SK-N-SH (cell line): ENCODE measurements around the gene RP2. TPM values are rescaled to one million over a fixed set of nuclear protein-coding genes. Genes with fewer than 3 reads are reported as not detected.

Experiments
- CTCF ChIA-PET: fragments of 300-600, 350-600 bp; formaldehyde crosslinking; extraction: SDS; loops from one replicate; lab custom pipeline; 2021; lab: Yijun Ruan, JAX
- POLR2A ChIA-PET: fragments of 350-600 bp; sonication (Branson Sonifier 250); formaldehyde crosslinking; extraction: SDS; loops from one replicate; lab custom pipeline; 2020; ENCODE audit warnings: antibody characterized with exemption, inconsistent platforms; lab: Yijun Ruan, JAX
- DNase-seq: peaks from one replicate; pipeline ENCODE4 v3.0.0; 2012
- H2AFZ ChIP-seq: fragments of 200-600 bp; sonication (generic); 2 replicates; pipeline ENCODE4 v1.8.1; 2016; ENCODE audit warnings: antibody characterized with exemption, mild to moderate bottlenecking, low read depth
- H3F3A ChIP-seq: fragments of 200-600 bp; sonication (generic); replicated peaks from 2 replicates; pipeline ENCODE3; 2016; ENCODE audit warnings: antibody characterized with exemption, mild to moderate bottlenecking; ENCODE audit not compliant: insufficient read depth
- H3K27ac ChIP-seq, 2 experiments: fragments of 200-500 bp in 1 of 2; fragments of 200-600 bp in 1 of 2; sonication (Bioruptor generic) in 1 of 2; sonication (generic), shearing (Covaris generic) in 1 of 2; 2 replicates each; pipeline versions ENCODE4 v1.5.1 to v1.6.1; 2014 to 2016; ENCODE audit warnings: low read depth in 2 of 2, inconsistent platforms in 1 of 2, low read length in 1 of 2, mild to moderate bottlenecking in 1 of 2, mixed read lengths in 1 of 2
- H3K27me3 ChIP-seq: fragments of 200-600 bp; sonication (generic), shearing (Covaris generic); 2 replicates; pipeline ENCODE4 v1.6.1; 2016; ENCODE audit warnings: mixed run types; ENCODE audit not compliant: insufficient read depth
- H3K36me3 ChIP-seq, 2 experiments: fragments of 200-500 bp in 1 of 2; fragments of 200-600 bp in 1 of 2; sonication (Bioruptor generic) in 1 of 2; sonication (generic) in 1 of 2; replicated peaks in 1 of 2; 2 replicates each; pipeline versions ENCODE3 to v1.5.1; 2014 to 2016; ENCODE audit warnings: low read length in 1 of 2, mild to moderate bottlenecking in 1 of 2; ENCODE audit not compliant: insufficient read depth in 2 of 2, control insufficient read depth in 1 of 2
- H3K4me1 ChIP-seq, 2 experiments: fragments of 200-500 bp in 1 of 2; fragments of 200-600 bp in 1 of 2; sonication (Bioruptor generic) in 1 of 2; sonication (generic), shearing (Covaris generic) in 1 of 2; 2 replicates each; pipeline versions ENCODE4 v1.5.1 to v1.6.1; 2014 to 2016; ENCODE audit warnings: low read depth in 1 of 2, low read length in 1 of 2, mixed run types in 1 of 2; ENCODE audit not compliant: insufficient read depth in 2 of 2, control insufficient read depth in 1 of 2
- H3K4me2 ChIP-seq: fragments of 200-600 bp; sonication (generic), shearing (Covaris generic); 2 replicates; pipeline ENCODE4 v1.6.1; 2017; ENCODE audit warnings: mixed run types
- H3K4me3 ChIP-seq, 2 experiments: fragments of 200-500 bp in 1 of 2; fragments of 200-600 bp in 1 of 2; sonication (Bioruptor generic) in 1 of 2; sonication (generic), shearing (Covaris generic) in 1 of 2; 2 replicates each; pipeline versions ENCODE4 v1.5.1 to v1.8.1; 2014 to 2016; ENCODE audit warnings: low read depth in 2 of 2, inconsistent platforms in 1 of 2, low read length in 1 of 2, mild to moderate bottlenecking in 1 of 2, mixed read lengths in 1 of 2, moderate library complexity in 1 of 2
- H3K79me2 ChIP-seq: fragments of 200-600 bp; sonication (generic); 2 replicates; pipeline ENCODE4 v1.8.1; 2017; ENCODE audit warnings: mild to moderate bottlenecking; ENCODE audit not compliant: insufficient read depth
- H3K9ac ChIP-seq: fragments of 200-600 bp; sonication (generic); 2 replicates; pipeline ENCODE4 v1.6.1; 2017; ENCODE audit warnings: mixed run types
- H3K9me2 ChIP-seq: fragments of 200-600 bp; sonication (generic); 2 replicates; pipeline ENCODE4 v1.6.1; 2017; ENCODE audit warnings: mixed run types
- H3K9me3 ChIP-seq: fragments of 200-600 bp; sonication (generic); 2 replicates; pipeline ENCODE4 v1.6.1; 2017; ENCODE audit warnings: mixed run types, mild to moderate bottlenecking, moderate library complexity
- H4K20me1 ChIP-seq: fragments of 200-600 bp; sonication (generic); 2 replicates; pipeline ENCODE4 v1.6.1; 2017; ENCODE audit warnings: mild to moderate bottlenecking, mixed run types; ENCODE audit not compliant: insufficient read depth
- CTCF ChIP-seq: fragments of 200-600 bp; sonication (generic); IDR thresholded peaks from 2 replicates; pipeline ENCODE4 v1.6.1; 2017; ENCODE audit warnings: antibody characterized with exemption, mild to moderate bottlenecking, moderate library complexity
- JUND ChIP-seq: IDR thresholded peaks from 2 replicates; pipeline ENCODE4 v1.4.0; 2012
- MXI1 ChIP-seq: IDR thresholded peaks from 2 replicates; pipeline ENCODE4 v1.6.1; 2012; ENCODE audit warnings: mild to moderate bottlenecking, low read depth, low read length, improper control_type of control experiment
- NRF1 ChIP-seq: IDR thresholded peaks from 2 replicates; pipeline ENCODE4 v1.6.1; 2012; ENCODE audit warnings: low read depth, mild to moderate bottlenecking, low read length
- RAD21 ChIP-seq: IDR thresholded peaks from 2 replicates; pipeline ENCODE4 v1.6.1; 2012; ENCODE audit warnings: mild to moderate bottlenecking, low read length
- SMC3 ChIP-seq: IDR thresholded peaks from 2 replicates; pipeline ENCODE4 v1.6.1; 2012; ENCODE audit warnings: low read depth, low read length, improper control_type of control experiment
- USF1 ChIP-seq: IDR thresholded peaks from 2 replicates; pipeline ENCODE4 v1.4.0; 2012; ENCODE audit warnings: low read depth, borderline replicate concordance
- WGBS: methylation state at CpG from one replicate; pipeline ENCODE4 v1.1.6; 2017; ENCODE audit warnings: low lambda C conversion rate; 5-methylcytosine and 5-hydroxymethylcytosine counted together
- polyA plus RNA-seq, 3 experiments: library from polyadenylated mRNA; depleted of rRNA; stranded (reverse); fragments of >200 nt; gene quantifications; 2 replicates each; pipeline ENCODE4 v1.2.3, GENCODE V29; 2012

RP2 gene
- polyA plus RNA-seq, 1 of the 3 experiments (the other 2 are of a cell fraction), result 4.5 TPM

- Histone ChIP-seq H3K79me2 (no peaks in the 10 kb centered on the region), H3K27ac (peak overlapping the region in 1 of 2 experiments; percentile 96; a peak in 3 of 4 replicates), H3K4me2 (0 out of 2 replicates have a peak overlapping the region, but pooled peaks have one; percentile 12), H3K27me3 (no peaks in the 10 kb centered on the region), H3F3A (peaks cover 27% of the 10 kb centered on the region), H3K9me2 (no peaks in the 10 kb centered on the region), H3K4me1 (peaks cover 0 to 22% of the 10 kb centered on the region in 2 experiments; a peak in 2 of 4 replicates), H2AFZ (peak overlapping the region; percentile 23; the same call in 1 of the 2 replicates), H4K20me1 (no peaks in the 10 kb centered on the region), H3K4me3 (no peak overlapping the region), H3K36me3 (no peaks in the 10 kb centered on the region), H3K9me3 (no peaks in the 10 kb centered on the region), H3K9ac (peak overlapping the region; percentile 18; the same call in 1 of the 2 replicates)
- no peak for DNase-seq
- CTCF ChIA-PET, result interaction anchor here (0.9 to 1.2 kb wide), 2 partner anchors 35 to 152 kb away, joined by 3 read pairs; partner anchors contain the start of gene SLC9A7
- POLR2A ChIA-PET, result no interaction called here
- WGBS, result 56% methylated on average over 6 of the region's 6 CpGs
- TF ChIP-seq USF1, result no peak
- no peak for TF ChIP-seq NRF1
- TF ChIP-seq MXI1, result no peak
Measured at GRCh38 chrX:46793386-46794143, 43.3 kb upstream of the RP2 start.

GRCh38 chrX:46796574-46797191 lies 40.2 kb upstream of the RP2 start:
- no peak overlapping the region for H3K9ac ChIP-seq
- peaks cover 0 to 14% of the 10 kb centered on the region in 2 experiments; a peak in 2 of 4 replicates for H3K4me1 ChIP-seq
- no peaks in the 10 kb centered on the region for H3K9me3 ChIP-seq
- no peaks in the 10 kb centered on the region for H4K20me1 ChIP-seq
- H3K4me3 ChIP-seq, result no peak overlapping the region
- no peak overlapping the region for H3K4me2 ChIP-seq
- H3K27me3 ChIP-seq, result no peaks in the 10 kb centered on the region
- no peak overlapping the region for H3K27ac ChIP-seq
- no peaks in the 10 kb centered on the region for H3K79me2 ChIP-seq
- ChIA-PET CTCF (interaction anchor here (0.5 to 2.9 kb wide), 28 partner anchors 9 to 242 kb away, joined by 3 to 26 read pairs (median 4); partner anchors contain the start of gene SLC9A7), POLR2A (no interaction called here)
- 10% methylated on average over 5 of the region's 8 CpGs for WGBS
- peak; percentile 60 for DNase-seq
- TF ChIP-seq RAD21 (peak; percentile 88), JUND (no peak), CTCF (peak; percentile 94), NRF1 (peak; percentile 4; the same call in 1 of the 2 replicates), SMC3 (peak; percentile 96)
- H3K36me3 ChIP-seq, result no peaks in the 10 kb centered on the region
- no peak overlapping the region for H2AFZ ChIP-seq
- no peaks in the 10 kb centered on the region for H3K9me2 ChIP-seq
- peaks cover 17% of the 10 kb centered on the region for H3F3A ChIP-seq
